Measurements from ENCODE around the gene JSRP1.

- TF ChIP-seq JUN (IDR thresholded peaks at IDR 0.05), result no peak
- TF ChIP-seq FOSB (CRISPR knock-in tag; IDR thresholded peaks at IDR 0.05), result no peak
- no peak for TF ChIP-seq POLR2A (IDR thresholded peaks at IDR 0.05; ENCODE audit: low read length)
- no peak for TF ChIP-seq MYC (IDR thresholded peaks at IDR 0.05; ENCODE audit: borderline replicate concordance, low read length)
- no peak for TF ChIP-seq ZC3H11A (IDR thresholded peaks at IDR 0.05)
- TF ChIP-seq CTCF (IDR thresholded peaks at IDR 0.05), result no peak
- TF ChIP-seq BHLHE40 (IDR thresholded peaks at IDR 0.05; ENCODE audit: low read depth, low read length), result no peak
- TF ChIP-seq GATA3 (IDR thresholded peaks at IDR 0.05; ENCODE audit: borderline replicate concordance), result no peak
- TF ChIP-seq EP300 (IDR thresholded peaks at IDR 0.05), result no peak
- TF ChIP-seq REST (IDR thresholded peaks at IDR 0.05), result no peak
- TF ChIP-seq ESRRA (IDR thresholded peaks at IDR 0.05; ENCODE audit: borderline replicate concordance, low read length), result no peak
- TF ChIP-seq RCOR1 (IDR thresholded peaks at IDR 0.05; ENCODE audit: low read depth, low read length), result no peak
These were observed 30.4 kb upstream of the JSRP1 start for GRCh38 chr19:2286402-2287140.

Measured in A549 (cell line).